Stimulated activated naive CD8-positive, alpha-beta T cell treated with anti-CD3 and anti-CD28 coated beads, Interleukin-15, Interleukin-2, amounts not matched to agents 100 ng/mL and 50 ng/mL, for 24 hours (primary cell): Measurements from ENCODE around the gene CENPW.

Experiments used
- H3K27ac Mint-ChIP-seq: one replicate; pipeline ENCODE4 v1.8.0; 2021; ENCODE audit warnings: mild to moderate bottlenecking, mixed read lengths
- H3K27me3 Mint-ChIP-seq: one replicate; pipeline ENCODE4 v1.8.0; 2021; ENCODE audit warnings: mixed read lengths
- H3K36me3 Mint-ChIP-seq: one replicate; pipeline ENCODE4 v1.8.0; 2021; ENCODE audit warnings: low read depth, mixed read lengths
- H3K4me1 Mint-ChIP-seq: one replicate; pipeline ENCODE4 v1.8.0; 2021; ENCODE audit warnings: low read depth, mixed read lengths
- H3K4me3 Mint-ChIP-seq: one replicate; pipeline ENCODE4 v1.8.0; 2021; ENCODE audit warnings: mild to moderate bottlenecking, mixed read lengths
- H3K9me3 Mint-ChIP-seq: one replicate; pipeline ENCODE4 v1.8.0; 2021; ENCODE audit warnings: mixed read lengths

The CENPW gene

DNA sequence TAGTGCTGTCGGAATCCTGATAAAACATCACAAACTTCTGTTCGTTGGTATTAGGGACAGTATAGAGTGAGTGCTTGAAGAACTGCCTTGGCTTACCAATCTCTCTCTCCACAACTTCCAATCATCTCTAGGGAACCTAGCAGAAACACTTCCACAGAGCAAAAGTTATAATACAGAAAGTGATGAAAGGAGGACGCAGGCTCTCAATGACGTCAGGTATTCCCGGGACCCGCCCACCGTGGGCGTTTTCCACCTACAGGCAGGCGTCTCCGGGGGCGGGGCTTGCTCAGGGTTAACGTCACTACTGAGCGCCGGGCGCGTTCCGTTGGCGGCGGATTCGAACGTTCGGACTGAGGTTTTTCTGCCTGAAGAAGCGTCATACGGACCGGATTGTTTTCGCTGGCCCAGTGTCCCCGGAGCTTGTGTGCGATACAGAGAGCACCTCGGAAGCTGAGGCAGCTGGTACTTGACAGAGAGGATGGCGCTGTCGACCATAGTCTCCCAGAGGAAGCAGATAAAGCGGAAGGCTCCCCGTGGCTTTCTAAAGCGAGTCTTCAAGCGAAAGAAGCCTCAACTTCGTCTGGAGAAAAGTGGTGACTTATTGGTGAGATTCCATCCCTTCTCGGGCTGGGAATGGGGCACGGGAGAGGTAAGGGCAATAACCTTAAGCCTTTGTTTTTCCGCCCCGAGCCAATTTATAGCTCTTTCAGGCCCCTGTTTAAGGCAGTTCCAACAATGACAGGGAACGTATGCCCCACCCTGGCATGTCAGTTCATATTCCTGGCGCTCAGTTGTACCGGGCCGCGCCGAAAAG, at the start of gene CENPW:
Gene CENPW (plus strand): TSS at position 320 of the 814 bp plus-strand sequence. CDS start 159 bp downstream, at position 479.
- Mint-ChIP-seq H3K36me3 (no peaks in the 10 kb centered on the region), H3K4me3 (no peak within 1 kb of the TSS), H3K9me3 (no peaks in the 10 kb centered on the region), H3K4me1 (peaks cover 20% of the 10 kb centered on the region), H3K27ac (no peak within 1 kb of the TSS), H3K27me3 (no peaks in the 10 kb centered on the region)

DNA sequence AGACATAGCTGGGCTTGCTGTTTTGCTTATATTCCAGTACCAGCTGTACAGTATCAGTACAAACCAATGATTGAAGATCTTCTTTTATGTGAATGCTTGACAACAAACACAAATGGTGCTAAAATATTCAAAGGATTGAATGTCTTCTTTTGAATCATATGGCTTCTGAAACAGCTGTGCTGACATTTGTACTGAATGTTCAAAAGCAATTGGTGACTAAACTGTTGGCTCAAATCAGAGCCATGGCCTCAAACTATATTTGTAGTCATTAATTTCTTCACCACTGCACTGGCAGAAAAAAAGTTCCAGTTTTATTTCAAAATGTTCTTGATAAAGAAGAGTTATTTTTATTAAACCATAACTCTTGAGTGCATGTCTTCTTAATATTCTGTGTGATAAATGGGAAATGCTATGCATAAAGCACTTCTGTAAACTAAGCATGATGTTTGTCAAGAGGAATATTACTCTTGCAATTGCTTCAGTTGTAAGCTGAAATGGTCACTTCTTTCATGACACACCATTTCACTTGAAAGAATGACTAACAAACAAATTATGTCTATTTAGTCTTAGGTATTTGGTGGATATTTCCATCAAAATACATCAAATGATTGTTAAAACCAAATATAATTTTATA, 45.9 kb upstream of the CENPW start:
- no peak overlapping the region for H3K27ac Mint-ChIP-seq
- H3K4me1 Mint-ChIP-seq = no peaks in the 10 kb centered on the region
- H3K4me3 Mint-ChIP-seq = no peak overlapping the region
- no peaks in the 10 kb centered on the region for H3K36me3 Mint-ChIP-seq
- no peaks in the 10 kb centered on the region for H3K27me3 Mint-ChIP-seq
- no peaks in the 10 kb centered on the region for H3K9me3 Mint-ChIP-seq

DNA sequence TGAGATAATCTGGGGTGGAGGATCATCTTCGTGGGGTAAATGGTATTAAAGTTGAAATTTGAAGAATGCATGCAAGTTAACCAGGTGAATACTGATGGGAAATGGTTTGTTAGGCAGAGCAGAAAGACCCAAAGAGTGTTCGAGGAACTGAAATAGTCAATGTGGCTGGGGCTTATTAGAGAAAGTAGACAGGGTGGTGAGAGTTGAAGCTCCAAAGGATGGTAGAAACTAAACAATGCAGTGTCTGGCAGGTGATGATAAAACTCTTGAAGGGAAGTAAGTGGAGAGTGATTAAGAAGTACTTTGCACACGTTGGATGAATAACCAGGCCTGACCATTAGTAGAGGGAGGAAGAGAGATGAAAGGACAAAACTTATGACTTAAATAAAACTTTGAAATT, 39.8 kb upstream of the CENPW start:
- Mint-ChIP-seq H3K9me3 (no peaks in the 10 kb centered on the region), H3K4me1 (peaks cover 6% of the 10 kb centered on the region), H3K27me3 (no peaks in the 10 kb centered on the region), H3K36me3 (no peaks in the 10 kb centered on the region), H3K4me3 (no peak overlapping the region), H3K27ac (no peak overlapping the region)

DNA sequence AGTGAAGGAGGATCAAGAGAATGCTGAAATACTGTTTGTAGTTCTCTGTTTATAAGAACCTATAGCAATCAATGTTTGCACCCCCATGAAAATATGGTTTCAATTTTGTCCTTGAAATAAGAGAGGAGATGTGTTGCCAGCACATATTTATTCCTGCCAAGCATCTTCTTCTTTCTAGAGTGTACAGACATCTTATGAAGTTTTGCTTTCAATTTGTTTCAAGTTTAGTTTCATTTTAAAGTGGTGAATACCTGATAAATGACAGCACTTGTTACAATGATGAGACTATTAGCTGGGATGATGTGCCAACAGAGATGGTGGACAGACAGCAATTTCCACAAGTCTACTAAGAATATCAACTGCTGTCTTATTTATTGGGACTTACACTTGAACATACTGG, 39.2 kb upstream of the CENPW start:
- H3K4me1 Mint-ChIP-seq = peaks cover 6% of the 10 kb centered on the region
- H3K36me3 Mint-ChIP-seq = no peaks in the 10 kb centered on the region
- no peaks in the 10 kb centered on the region for H3K9me3 Mint-ChIP-seq
- no peak overlapping the region for H3K4me3 Mint-ChIP-seq
- H3K27ac Mint-ChIP-seq = no peak overlapping the region
- H3K27me3 Mint-ChIP-seq = no peaks in the 10 kb centered on the region

DNA sequence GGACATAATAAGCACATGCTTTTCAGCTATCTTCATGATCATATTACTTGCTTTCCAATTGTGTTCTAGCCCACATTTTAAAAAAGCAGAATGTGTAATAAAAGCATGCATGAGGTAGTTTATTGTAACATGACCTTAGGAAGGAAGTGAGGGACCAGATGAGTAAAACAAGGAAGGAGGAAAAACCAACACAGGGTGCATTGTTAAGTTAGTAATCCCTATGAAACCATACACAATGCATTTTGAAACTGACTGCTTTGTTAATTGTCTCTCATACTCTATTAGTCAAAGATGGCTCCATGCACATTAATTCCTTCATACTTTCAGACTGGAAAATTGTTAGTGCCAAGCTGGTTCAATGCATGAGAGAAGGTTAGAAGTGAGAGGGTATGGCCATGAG, 37.7 kb upstream of the CENPW start:
- no peaks in the 10 kb centered on the region for H3K9me3 Mint-ChIP-seq
- no peaks in the 10 kb centered on the region for H3K36me3 Mint-ChIP-seq
- H3K27ac Mint-ChIP-seq = no peak overlapping the region
- no peak overlapping the region for H3K4me3 Mint-ChIP-seq
- H3K4me1 Mint-ChIP-seq = peaks cover 6% of the 10 kb centered on the region
- H3K27me3 Mint-ChIP-seq = no peaks in the 10 kb centered on the region

DNA sequence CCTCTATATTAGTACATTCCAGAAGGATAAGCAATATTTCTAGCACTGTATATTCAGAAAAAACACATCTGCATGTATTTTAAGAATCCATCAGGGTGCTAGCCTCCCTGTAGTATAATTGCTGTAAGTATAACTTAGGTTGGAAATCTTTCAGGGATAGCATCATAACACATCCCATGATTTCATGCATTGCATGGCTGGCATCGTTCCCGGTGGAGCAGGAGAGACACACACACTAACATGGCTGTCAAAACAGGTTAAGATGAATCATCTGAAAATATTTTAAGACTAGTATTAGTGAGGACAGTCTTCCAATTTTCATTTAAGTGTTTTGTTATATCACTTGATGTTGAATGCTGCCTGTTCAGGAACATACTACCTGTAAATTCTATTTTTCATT, 32.1 kb upstream of the CENPW start:
- H3K27ac Mint-ChIP-seq = no peak overlapping the region
- peaks cover 3% of the 10 kb centered on the region for H3K27me3 Mint-ChIP-seq
- H3K4me1 Mint-ChIP-seq = no peaks in the 10 kb centered on the region
- no peaks in the 10 kb centered on the region for H3K36me3 Mint-ChIP-seq
- no peaks in the 10 kb centered on the region for H3K9me3 Mint-ChIP-seq
- no peak overlapping the region for H3K4me3 Mint-ChIP-seq

DNA sequence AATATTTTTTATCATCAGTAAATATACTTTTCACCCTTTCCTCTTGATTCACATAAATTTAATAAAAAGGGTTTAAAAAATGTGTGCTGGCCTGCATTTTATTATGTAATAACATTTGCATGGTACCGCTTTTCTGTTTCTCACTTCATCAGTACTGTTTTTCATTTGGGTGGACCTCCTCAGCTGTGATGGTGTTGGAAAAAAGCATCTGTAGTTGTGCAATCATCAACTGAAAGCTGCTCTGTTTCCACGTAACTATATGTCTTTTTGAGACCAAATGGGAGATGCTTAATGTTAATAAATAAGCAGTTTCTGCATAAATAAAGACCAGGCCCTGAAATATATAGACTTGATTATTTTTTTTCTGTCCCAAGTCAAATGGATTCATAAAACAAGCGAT, 31.6 kb upstream of the CENPW start:
- no peak overlapping the region for H3K4me3 Mint-ChIP-seq
- no peak overlapping the region for H3K27ac Mint-ChIP-seq
- H3K4me1 Mint-ChIP-seq = no peaks in the 10 kb centered on the region
- peaks cover 3% of the 10 kb centered on the region for H3K27me3 Mint-ChIP-seq
- no peaks in the 10 kb centered on the region for H3K9me3 Mint-ChIP-seq
- H3K36me3 Mint-ChIP-seq = no peaks in the 10 kb centered on the region

DNA sequence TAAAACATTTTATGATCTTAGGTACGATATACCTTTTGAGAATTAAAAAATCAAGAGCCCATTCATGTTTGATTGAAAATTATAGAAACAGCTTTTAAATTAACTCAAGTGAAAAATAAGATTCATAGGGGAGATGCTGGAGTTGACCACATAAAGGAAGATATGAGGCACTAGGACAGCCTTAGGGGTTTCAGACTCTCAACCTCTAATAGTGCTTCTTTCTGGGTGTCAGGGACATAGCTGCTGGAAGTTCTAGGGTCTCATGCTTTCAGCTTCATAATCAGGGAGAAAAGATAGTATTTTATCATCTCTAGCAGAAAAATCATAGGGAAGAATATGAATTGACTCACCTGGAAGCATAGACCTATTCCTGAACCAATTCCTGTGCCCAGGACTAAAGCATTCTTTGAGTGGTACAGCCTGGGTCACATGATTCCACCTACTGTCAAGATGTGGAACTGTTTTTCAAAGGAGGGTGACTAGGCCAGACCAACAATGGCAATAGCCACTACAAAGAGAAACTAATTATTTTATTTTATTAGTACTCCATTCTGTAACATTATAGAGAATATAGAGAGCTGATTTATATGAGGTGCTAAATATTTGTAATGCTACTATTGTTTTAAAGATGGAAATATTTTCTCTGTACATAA, 27.8 kb upstream of the CENPW start:
- H3K9me3 Mint-ChIP-seq = no peaks in the 10 kb centered on the region
- H3K4me3 Mint-ChIP-seq = no peak overlapping the region
- no peaks in the 10 kb centered on the region for H3K36me3 Mint-ChIP-seq
- peaks cover 7% of the 10 kb centered on the region for H3K27me3 Mint-ChIP-seq
- H3K27ac Mint-ChIP-seq = no peak overlapping the region
- H3K4me1 Mint-ChIP-seq = no peaks in the 10 kb centered on the region

DNA sequence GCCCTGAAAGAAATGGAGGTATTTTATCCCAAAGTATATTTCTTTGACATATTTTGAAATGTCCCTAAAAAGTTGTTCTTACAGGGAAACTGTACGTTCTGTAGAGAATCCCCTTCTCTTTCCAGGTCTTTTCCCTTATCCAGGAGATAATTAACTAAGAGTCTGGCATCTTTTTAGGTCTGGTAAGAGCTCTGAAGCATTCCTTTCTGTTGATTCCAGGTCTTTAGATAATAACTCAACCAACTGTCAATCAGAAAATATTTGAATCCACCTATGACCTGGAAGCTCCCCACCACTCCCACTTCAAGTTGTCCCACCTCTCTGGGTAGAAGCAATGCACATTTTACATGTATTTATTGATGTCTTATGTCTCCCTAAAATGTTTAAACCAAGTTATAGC, 26.0 kb upstream of the CENPW start:
- Mint-ChIP-seq H3K36me3 (no peaks in the 10 kb centered on the region), H3K27ac (no peak overlapping the region), H3K27me3 (peaks cover 9% of the 10 kb centered on the region), H3K9me3 (no peaks in the 10 kb centered on the region), H3K4me1 (no peaks in the 10 kb centered on the region), H3K4me3 (no peak overlapping the region)

DNA sequence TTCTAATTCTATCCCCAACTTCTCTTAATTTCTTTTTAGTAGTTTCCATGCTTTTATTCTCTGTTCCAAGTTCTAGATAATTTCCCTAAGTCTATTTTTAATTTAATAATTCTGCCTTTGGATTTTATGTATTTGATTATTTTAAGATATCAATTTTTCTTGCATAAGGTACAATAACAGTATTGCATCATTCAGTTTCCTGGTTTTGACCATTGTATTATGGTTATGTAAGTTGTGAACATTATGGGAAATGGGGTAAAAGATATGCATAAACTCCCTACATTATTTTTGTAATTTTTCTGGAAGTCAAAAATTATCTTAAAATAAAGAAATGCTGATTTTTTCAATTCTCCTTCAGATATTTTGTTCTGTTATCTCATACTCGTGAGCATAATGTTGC, 21.1 kb upstream of the CENPW start:
- Mint-ChIP-seq H3K27ac (no peak overlapping the region), H3K4me3 (no peak overlapping the region), H3K4me1 (no peaks in the 10 kb centered on the region), H3K36me3 (no peaks in the 10 kb centered on the region), H3K27me3 (peaks cover 20% of the 10 kb centered on the region), H3K9me3 (no peaks in the 10 kb centered on the region)

DNA sequence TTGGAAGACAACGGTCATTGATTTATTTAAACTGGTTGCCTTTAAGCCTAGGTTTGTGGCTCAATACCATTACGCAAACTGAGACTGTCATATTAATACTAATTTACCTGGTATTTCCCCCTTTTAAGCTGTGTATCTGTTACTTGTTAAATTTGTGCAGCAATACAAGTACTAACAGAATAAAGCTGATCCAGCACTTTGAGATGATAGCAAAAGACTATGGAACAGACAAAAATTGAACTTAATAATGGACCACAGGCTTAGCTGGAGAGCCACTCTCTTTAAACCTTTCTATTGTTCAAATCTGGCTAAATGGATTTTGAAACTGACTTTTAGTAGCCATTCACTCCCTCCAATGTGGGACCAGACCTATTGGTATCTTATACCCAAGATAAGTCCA, 6.2 kb upstream of the CENPW start:
- Mint-ChIP-seq H3K4me3 (no peak overlapping the region), H3K27ac (no peak overlapping the region), H3K4me1 (no peaks in the 10 kb centered on the region), H3K9me3 (no peaks in the 10 kb centered on the region), H3K27me3 (no peaks in the 10 kb centered on the region), H3K36me3 (no peaks in the 10 kb centered on the region)

DNA sequence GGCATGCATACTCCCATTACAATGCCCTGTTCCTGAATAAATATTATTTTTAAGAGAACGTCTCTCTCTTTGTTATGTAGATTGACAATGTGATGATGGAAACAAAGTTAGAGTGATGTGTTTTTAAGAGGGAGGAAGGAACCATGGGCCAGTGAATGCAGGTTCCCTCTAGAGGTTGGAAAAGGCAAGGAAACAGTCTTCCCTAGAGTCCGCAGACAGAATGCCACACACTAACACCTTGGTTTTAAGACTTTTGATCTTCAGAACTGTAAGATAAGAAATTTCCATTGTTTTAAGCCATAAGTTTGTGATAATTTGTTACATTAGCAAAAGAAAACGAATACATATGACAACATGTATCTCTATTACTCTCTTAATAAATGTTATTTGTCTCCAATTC, 4.7 kb upstream of the CENPW start:
- Mint-ChIP-seq H3K9me3 (no peaks in the 10 kb centered on the region), H3K4me3 (no peak overlapping the region), H3K36me3 (no peaks in the 10 kb centered on the region), H3K4me1 (no peaks in the 10 kb centered on the region), H3K27me3 (no peaks in the 10 kb centered on the region), H3K27ac (no peak overlapping the region)

DNA sequence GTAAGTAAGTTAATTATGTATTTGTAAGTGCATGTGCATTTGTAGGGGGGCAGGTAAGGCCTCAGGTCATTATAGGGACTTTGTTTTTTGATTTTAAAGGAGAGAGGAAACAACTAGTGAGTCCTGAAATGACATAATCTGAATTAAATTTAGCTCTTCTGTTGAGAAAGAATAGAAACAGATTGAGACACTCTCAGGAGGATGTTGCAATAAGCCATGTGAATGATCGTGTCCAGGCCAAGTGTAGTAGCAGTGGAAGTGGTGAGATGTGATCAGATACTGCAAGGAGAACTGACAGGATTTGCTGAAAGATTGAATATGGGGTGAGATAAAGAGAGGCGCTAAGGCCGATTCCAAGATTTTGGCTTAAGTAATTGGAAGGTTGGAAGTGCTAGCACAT, 2.6 kb upstream of the CENPW start:
- Mint-ChIP-seq H3K27me3 (no peaks in the 10 kb centered on the region), H3K4me1 (peaks cover 16% of the 10 kb centered on the region), H3K36me3 (no peaks in the 10 kb centered on the region), H3K9me3 (no peaks in the 10 kb centered on the region), H3K4me3 (no peak overlapping the region), H3K27ac (no peak overlapping the region)

DNA sequence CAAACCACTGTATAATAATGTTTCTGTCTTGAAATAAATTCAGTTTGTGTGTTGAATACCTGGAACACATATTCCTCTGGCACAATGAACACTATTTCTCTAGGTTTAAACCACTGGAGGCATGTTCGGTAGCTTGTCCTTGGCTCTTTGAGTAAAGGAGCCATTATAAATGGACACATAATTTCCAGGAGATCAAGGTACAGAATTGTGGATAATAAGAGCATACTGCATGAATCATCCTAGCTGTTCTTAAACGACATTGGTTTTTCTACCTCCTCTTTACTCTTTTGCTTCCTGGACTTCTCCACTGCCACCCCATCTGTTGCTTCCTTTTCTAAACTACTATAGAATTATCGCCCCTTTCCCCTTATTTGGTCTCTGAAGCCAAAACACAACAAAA, 1.2 kb downstream of the CENPW start:
- Mint-ChIP-seq H3K27me3 (no peaks in the 10 kb centered on the region), H3K4me3 (no peak overlapping the region), H3K36me3 (no peaks in the 10 kb centered on the region), H3K4me1 (peaks cover 20% of the 10 kb centered on the region), H3K27ac (no peak overlapping the region), H3K9me3 (no peaks in the 10 kb centered on the region)

DNA sequence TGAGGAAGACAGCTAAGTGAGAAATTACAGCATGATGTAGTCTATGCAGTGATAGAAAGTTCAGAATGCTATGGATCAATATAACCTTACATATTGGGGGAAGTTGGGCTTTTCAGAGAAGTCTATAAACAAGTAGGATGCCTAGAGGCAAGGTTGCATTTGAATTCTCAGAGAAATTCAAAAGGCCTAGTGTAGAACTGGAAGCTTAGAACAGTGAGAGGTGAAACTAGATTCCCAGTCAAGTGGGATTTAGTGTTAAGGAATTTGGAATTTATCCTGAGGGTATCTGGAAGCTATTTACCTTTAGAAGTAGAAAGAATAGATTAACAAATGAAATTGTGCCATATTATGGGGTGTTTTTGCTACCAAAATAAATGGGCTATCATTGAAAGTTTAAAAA, 4.3 kb downstream of the CENPW start:
- H3K4me1 Mint-ChIP-seq = peaks cover 20% of the 10 kb centered on the region

More for the DNA sequence above, 4.3 kb downstream of the CENPW start:
- Mint-ChIP-seq H3K36me3 (no peaks in the 10 kb centered on the region), H3K9me3 (no peaks in the 10 kb centered on the region), H3K4me3 (no peak overlapping the region), H3K27ac (no peak overlapping the region), H3K27me3 (no peaks in the 10 kb centered on the region)
